GM18861 (cell line): ENCODE data around the gene ILRUN.
A peak's percentile ranks its signal among the peaks of the same experiment; 100 is the strongest.
"Not testable (repeated sequence)": the region's sequence is repeated elsewhere in the genome, so short reads cannot be mapped to it uniquely, and the experiment has no call there.

Experiments
- ATAC-seq: cut with Tn5 transposase; IDR thresholded peaks from one replicate; pipeline ENCODE4 v1.9.1; 2021; ENCODE audit not compliant: unreplicated experiment

The ILRUN gene

DNA sequence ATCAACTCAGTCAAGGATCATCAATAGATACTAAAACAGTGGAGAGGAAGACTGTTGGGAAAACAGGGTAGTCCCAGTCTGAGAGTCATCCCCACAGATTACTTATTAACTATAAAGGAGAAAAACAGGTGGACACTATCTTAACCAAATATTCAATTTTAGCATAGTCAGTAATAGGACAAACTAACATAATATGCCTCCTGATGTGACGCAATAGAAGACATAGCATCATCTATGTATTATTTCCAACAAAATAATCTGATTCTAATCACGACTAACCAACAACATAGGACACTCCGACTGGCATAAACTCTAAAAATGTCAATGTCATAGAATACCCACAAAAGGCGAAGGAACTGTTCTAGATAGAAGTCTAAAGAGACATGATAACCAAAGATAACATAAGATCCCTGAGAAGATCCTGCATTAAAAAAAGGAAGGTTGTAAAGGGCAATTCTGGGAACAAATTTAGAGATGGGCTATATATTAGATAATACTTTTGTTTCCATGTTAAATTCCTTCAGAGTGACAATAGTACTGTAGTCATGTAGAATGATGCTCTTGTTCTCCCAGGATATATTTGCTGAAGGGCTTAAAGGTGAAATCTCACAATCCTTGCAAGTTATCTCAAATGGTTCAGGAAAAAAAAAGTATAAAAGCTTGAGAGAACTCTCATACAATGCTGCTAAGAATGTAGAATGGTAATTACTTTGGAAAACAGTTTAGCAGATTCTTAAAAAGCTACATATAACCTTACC, 28.9 kb downstream of the ILRUN start:
- ATAC-seq, result no peak

DNA sequence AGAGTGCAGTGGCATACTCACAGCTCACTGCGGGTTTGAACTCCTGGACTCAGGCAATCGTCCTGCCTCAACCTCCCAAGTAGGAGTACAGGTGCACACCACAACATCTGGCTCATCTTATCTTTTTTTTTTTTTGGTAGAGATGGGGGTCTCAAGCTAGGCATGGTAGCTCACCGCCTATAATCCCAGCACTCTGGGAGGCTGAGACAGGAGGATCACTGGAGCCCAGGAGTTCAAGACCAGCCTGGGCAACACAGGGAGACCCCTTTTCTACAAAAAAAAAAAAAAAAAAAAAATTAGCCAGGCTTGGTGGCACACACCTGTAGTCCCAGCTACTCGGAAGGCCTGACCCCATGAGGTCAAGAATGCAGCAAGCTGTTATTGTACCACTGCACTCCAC, 31.5 kb downstream of the ILRUN start:
- no peak for ATAC-seq

DNA sequence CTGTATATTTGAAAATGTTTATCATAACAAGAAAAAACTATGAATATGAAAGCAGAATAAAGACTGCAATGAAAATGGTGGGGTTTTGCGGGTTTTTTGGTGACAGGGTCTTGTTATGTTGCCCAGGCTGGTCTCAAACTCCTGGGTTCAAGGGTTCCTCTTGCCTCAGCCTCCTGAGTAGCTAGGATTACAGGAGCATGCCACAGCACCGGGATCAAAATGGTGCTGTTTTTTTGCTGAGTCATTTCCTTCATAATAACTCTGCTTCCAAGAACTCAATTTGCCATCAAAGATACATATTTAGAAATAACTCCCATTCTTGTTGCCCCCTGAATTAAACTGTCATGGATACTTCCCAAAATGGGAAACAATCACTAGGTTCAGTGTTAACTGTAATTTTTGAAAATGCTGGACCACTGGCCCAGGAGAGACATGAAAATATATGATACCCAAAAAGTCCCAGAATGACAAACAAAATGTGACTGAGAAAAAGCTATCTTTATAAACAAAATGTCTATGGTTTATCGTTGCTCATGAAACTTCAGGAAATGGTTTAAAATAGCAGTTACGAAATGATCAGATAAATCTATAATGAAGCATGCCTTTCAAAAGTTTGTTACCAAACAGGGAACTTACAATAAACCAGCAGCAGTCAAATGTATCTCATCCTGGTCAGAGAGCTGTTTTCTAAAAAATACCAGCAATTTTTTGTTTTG, 32.2 kb downstream of the ILRUN start:
- no peak for ATAC-seq

DNA sequence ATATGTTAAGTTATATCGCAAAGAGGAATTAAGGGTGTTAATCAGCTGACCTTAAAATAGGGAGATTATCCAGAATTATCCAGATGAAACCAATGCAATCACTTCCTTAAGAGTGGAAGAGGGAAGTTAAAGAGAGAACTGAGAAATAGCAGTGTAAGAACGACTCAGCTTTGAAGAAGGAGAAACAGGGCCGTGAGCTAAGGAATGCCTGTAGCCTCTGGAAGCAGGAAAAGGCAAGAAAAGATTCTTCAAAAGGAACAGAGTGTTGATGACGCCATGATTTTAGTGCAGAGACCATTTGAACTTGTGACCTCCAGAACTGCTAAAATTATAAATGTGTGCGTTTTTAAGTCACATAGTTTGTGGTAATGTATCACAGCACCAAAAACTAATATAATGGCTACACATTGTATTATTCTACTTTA, 32.7 kb downstream of the ILRUN start:
- no peak for ATAC-seq

DNA sequence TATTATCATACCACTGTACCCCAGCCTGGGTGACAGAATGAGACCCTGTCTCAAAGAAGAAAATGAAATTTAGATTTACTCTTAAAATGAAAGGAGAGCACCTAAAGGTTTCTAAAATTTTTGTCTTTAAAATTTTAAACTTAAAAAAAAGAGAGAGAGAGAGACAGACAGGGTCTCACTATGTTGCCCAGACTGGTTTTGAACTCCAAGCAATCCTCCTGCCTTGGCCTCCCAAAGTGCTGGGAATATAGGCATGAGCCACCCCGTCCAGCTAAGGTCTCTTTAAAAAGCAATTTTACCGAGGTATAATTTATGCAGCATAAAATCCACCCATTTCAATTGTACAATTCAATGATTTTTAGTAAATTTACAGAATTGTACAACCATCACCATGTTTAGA, 33.2 kb downstream of the ILRUN start:
- ATAC-seq, result no peak

DNA sequence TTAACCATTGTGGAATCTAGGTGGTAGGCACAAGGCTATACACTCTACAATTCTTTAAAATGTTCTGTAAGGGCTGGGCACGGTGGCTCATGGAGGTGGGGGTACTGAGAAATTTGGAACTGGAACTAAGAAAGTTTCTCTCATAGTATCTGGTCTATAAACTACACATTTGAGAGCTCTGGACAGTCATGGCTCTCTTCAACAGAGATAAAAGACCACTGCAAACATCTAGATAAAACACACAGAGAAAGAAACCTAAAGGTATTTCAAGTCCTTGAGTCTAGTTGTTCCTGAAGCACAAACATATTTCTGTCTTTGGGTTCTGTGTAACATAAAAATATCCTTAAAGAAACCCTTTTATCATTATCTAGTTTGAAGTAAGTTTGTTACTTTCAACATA, 35.2 kb downstream of the ILRUN start:
- no peak for ATAC-seq

DNA sequence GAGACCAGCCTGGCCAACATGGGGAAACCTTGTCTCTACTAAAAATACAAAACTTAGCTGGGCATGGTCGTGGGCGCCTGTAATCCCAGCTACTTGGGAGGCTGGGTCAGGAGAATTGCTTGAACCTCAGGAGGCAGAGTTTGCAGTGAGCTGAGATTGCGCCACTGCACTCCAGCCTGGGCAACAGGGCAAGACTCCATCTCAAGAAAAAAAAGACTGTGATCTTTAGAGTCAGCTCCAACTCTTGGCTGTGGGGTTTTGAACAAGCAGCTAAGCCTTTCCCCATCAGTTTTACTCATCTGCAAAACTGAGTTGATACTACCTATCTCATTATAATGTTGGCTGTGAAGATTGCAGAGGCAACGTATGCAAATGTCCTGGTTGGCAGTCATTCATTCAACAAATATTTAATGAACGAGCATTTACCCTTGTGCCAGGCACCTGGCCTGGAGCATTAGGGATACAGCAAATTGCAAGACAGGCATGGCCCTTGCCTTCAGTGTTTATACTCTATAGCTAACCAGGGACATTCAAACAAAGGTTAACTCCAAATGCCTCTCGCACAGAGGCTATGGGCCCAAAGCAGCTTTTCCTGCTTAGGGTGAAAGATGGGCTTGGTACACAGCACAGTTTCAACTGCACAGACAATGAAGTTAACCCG, 37.8 kb downstream of the ILRUN start:
- no peak for ATAC-seq

DNA sequence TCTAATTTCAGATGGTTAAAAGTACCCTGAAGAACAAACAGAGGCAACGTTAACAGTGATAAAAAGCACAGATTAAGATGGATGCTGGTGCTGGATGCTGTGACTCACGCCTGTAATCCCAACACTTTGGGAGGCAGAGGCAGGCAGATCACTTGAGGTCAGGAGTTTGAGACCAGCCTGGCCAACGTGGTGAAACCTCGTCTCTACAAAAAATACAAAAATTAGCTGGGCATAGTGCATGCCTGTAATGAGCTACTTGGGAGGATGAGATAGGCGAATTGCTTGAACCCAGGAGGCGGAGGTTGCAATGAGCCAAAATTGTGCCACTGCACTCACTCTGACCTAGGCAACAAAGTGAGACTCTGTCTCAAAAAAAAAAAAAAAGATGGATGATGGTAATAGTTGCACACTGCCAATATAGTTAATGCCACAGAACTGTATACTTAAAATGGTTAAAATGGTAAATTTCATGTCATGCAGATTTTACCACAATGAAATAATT, 38.5 kb downstream of the ILRUN start:
- ATAC-seq, result not testable (repeated sequence)

DNA sequence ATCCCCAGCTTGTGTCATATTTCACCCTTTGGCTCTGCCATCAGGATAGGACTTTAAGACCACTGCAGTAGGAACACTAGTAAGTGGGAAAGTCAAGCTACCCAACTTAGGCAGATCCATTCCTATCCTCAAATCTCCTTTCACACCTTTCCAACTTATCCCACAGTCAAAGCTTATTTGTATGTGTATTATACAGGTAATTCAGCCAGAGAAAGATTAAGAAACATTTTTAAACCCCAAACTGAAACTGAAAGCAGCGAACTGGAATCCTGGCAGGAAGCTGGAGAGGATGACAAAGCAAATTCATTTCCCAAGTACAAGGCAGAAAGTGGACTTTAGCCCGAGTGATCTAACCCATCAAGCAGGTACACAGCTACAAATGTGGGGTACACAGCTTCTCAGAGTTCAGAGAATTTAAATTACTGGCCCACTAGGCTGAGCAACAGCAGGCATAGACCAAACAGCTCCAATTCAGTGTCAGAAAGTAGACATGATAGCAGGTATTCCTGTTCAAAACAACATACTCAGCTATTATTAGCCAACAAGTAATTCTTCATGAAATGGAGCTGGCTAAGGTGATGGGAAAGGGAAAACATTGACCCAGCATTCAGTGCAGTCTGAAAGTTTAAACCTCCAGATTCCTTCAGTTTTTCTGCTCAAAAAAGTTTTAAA, 39.1 kb downstream of the ILRUN start:
- ATAC-seq, result no peak

DNA sequence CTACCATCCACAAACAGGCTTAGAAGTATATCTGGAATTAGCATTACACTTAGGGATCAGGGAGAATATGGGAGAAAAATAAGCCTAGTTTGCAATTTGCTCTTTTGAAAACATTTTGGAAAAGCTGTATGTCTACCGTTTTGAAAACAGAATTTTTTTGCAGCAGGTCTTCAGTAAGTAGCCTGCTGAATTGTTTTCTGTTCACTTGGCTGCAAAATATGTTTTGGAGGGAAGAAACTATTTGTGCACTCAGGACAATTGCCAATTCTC, 39.6 kb downstream of the ILRUN start:
- peak; percentile 3 for ATAC-seq

DNA sequence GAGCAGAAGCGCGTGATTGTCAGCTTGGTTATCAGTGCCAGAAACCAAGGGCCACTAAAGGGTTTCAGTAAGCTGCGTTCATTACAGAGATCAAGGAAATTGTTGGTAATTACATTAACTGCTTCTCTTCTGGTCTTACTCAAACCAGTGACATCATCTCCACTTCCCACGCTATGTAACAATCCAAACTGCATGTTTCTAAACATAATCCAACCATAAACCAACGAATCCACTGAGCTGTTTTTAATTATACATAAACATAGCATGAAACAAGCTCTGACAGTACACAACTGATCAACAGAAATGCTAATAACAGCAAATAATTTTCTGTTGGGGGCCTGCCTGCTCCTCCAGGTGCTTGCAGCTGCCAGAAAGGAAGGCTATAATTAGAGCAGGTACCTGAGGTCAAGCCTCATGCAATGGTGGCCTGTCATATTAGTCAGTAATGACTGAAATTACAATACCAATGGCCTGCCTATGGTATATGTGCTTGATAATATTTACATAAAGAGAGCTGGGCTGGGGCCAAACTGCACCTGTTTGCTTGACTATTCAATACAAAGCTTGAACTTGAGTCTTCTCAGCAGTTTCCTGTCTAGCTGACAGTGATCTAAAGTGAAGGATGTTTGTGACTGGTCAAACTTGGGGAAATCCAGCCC, 40.1 kb downstream of the ILRUN start:
- ATAC-seq, result peak; percentile 77

DNA sequence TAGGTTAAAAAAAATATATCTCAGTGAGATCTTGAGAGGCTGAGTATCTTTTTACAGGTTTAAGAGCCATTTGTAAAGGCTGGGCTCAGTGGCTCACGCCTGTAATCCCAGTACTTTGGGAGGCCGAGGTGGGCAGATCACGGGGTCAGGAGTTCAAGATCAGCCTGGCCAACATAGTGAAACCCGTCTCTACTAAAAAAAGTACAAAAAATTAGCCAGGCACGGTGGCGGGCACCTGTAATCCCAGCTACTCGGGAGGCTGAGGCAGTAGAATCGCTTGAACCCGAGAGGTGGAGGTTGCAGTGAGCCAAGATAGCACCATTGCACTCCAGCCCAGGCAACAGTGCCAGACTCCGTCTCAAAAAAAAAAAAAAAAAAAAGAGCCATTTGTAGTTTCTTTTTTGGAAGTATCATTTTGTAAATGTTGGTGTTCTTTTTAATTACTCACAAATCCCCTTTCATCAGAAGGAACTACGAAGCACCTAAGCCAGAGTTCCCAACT, 40.6 kb downstream of the ILRUN start:
- not testable (repeated sequence) for ATAC-seq

DNA sequence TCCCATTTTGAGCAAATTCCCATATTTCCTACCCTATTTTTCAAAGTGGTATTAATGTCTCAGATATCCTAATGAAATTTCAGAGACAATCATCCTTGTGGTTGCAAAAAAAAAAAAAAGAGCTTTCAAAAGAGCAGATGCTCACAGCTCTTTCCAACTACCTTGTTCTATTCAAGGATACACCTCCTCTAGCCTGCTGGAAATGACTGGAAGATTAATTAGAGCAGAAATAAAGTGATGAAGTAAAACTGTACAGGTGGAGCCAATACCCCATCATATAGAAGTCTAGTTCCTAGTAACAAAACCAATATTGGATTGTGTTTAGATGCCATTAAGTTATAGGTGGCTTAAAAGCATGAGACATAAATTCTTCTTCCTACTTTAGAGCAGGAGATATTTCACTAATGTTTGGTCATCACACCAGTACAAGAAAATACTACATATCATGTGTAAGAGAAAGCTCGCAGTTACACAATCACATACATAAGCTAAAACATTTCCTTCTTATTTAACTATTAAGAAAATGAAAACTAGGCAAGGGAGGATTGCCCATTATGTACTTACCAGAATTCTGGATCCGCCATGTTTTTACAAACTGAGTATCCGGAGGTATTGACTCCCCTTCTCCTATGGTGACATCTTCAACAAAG, 42.4 kb downstream of the ILRUN start:
- ATAC-seq, result no peak

DNA sequence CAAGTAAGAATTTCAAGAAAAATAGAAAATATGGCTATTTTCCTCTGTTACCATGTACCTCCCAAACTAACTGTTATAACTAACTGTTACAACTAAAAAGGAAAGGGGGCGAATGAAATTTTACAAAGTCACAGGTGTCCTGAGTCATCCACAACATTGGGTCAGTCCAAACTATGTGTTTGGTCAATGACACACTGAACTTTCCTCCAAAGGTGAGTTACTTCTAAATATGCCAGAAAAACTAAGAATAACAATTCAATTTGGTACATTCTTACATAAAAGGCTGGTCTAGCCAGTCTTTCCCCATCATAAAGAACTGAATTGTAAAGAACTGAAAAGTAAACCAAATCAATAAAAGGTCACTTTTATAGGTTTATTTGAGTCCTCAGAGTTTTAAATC, 44.3 kb downstream of the ILRUN start:
- ATAC-seq, result no peak

DNA sequence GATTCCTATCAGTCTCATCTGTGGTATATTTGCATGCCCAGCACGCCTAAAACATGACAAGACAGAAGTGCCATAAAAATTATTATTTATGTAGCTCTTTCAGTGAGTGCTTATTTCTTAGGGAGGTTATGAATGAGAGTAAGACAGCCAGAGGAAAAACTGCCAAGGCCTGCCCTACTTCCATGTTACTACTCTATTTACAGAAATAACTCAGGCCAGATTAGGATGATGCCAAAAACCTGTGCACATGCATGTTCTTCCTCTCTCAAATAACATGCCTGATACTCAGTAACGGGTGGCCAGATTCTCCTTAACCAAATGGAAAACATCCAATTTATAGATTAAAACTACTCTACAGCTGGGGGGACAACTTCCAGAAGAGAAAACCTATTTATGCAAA, 45.7 kb downstream of the ILRUN start:
- ATAC-seq, result no peak

DNA sequence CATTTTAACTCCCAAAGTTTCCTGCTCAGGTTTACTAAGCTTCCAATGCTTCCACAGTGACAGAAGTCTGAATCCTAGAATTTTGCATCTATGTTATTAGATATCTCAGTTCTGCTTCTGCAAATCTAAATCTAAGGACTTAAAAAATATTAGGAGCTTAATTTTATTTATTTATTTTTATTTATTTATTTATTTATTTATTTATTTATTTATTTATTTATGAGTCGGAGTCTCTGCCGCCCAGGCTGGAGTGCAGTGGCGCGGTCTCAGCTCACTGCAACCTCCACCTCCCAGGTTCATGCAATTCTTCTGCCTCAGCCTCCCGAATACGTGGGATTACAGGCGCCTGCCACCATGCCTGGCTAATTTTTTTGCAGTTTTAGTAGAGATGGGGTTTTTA, 46.3 kb downstream of the ILRUN start:
- ATAC-seq, result not testable (repeated sequence)

DNA sequence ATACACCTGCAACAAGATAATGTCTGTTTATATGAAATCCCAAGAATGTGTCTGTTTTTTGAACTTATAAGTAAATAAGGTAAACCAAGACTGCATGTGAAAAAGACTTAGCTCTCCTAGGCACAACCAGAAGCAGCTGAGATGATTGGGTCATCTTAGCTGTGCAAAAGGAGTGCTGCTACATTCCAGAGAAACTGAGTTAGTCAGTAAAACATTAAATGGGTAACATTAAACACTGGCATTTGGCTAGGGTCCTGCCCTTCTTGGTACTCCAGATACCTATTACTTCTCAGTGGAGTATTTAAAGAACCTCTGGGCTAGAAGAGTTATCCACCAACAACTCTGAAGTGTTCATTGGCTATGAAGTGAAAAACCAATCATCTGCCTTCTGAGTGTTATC, 47.8 kb downstream of the ILRUN start:
- no peak for ATAC-seq
